ENCODE data around the gene ATXN7. TPM values are rescaled to one million over a fixed set of nuclear protein-coding genes. Genes with fewer than 3 reads are reported as not detected.
A peak's percentile ranks its signal among the peaks of the same experiment; 100 is the strongest.

ATXN7 gene
- total RNA-seq, 1 donor from 2014 or later, result 13.2 TPM

DNA sequence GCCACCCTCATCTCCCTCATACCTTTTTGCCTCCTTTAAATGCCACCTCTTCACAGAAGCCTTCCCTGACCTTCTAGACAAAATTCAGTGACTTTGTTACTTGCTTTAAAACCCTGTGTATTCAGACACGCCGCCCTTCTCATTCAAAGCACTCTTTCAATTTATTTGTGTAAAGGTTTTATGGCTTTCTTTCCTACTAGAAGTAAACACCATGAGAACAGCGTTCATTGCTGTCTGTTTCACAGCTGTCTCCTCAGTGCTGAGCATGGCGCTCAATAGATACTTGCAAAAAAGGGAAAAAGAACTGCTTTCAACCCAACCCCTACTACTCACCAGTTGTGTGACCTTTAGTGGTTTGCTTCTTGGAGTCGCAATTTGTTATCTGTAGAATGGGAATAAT lies 17.0 kb downstream of the ATXN7 start:
- Histone ChIP-seq H3K27ac (no peak overlapping the region), H3K27me3 (no peaks in the 10 kb centered on the region), H3K4me3 (no peak overlapping the region), H3K9me3 (no peaks in the 10 kb centered on the region), H3K36me3 (no peaks in the 10 kb centered on the region), H3K4me1 (peaks cover 0 to 9% of the 10 kb centered on the region in 2 donors)
- intact Hi-C loops (cut with DNase I), result no loop called here
- no peak for DNase-seq (ENCODE audit: low spot score in 2 of 2)
- TF ChIP-seq, protein P1, sequence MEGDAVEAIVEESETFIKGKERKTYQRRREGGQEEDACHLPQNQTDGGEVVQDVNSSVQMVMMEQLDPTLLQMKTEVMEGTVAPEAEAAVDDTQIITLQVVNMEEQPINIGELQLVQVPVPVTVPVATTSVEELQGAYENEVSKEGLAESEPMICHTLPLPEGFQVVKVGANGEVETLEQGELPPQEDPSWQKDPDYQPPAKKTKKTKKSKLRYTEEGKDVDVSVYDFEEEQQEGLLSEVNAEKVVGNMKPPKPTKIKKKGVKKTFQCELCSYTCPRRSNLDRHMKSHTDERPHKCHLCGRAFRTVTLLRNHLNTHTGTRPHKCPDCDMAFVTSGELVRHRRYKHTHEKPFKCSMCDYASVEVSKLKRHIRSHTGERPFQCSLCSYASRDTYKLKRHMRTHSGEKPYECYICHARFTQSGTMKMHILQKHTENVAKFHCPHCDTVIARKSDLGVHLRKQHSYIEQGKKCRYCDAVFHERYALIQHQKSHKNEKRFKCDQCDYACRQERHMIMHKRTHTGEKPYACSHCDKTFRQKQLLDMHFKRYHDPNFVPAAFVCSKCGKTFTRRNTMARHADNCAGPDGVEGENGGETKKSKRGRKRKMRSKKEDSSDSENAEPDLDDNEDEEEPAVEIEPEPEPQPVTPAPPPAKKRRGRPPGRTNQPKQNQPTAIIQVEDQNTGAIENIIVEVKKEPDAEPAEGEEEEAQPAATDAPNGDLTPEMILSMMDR (IDR thresholded peaks at IDR 0.05), result no peak

DNA sequence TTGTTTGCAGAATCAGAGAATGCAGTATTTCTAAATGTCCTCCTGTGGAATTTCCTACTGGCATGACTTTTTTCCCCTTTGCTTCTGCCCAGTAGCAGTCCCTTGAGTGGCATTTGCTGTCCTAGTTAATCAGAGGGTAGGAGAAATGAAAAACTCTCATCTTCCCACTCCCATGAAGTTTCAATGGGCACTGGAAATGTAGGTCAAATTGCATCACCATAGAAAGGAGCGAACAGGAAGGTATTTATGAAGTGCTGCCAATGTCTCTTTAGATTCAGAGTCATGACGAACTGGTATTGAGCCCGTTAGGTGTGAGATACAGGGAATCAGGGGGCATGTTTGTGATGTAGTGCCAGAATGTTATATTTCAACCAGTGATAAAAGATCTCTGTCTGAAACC lies 23.2 kb downstream of the ATXN7 start:
- no peak overlapping the region for H3K4me3 ChIP-seq
- no peak for DNase-seq (ENCODE audit: low spot score in 2 of 2)
- H3K27ac ChIP-seq, result no peak overlapping the region
- no peaks in the 10 kb centered on the region for H3K27me3 ChIP-seq
- TF ChIP-seq, protein P1 (IDR thresholded peaks at IDR 0.05), result no peak
- no peaks in the 10 kb centered on the region for H3K9me3 ChIP-seq
- peaks cover 2 to 3% of the 10 kb centered on the region in 2 donors for H3K4me1 ChIP-seq
- peaks cover 0 to 4% of the 10 kb centered on the region in 2 donors for H3K36me3 ChIP-seq
- intact Hi-C loops (cut with DNase I), result no loop called here

DNA sequence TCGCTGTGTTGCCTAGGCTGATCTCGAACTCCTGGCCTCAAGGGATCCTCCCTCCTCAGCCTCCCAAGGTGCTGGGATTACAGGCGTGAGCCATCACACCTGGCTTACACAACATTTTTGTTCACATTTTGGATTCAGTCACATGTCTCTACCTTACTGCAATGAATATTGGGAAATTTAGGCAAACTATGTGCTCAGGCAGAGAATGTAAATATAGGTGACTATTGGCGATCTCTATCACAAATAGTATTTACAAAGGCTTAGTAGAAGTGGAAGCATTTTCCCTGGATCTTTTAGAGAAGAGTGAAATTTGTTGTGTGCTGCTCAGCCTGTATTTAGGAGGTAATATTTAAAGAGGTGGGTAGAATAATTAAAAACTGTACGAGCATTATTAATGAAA lies 27.9 kb downstream of the ATXN7 start:
- Histone ChIP-seq H3K4me3 (no peak overlapping the region), H3K9me3 (no peaks in the 10 kb centered on the region), H3K4me1 (peaks cover 2 to 6% of the 10 kb centered on the region in 2 donors), H3K36me3 (peaks cover 0 to 4% of the 10 kb centered on the region in 2 donors), H3K27me3 (no peaks in the 10 kb centered on the region), H3K27ac (no peak overlapping the region)
- TF ChIP-seq, protein P1 (IDR thresholded peaks at IDR 0.05), result no peak
- intact Hi-C loops (cut with DNase I), result no loop called here
- DNase-seq (ENCODE audit: low spot score in 2 of 2), result no peak

DNA sequence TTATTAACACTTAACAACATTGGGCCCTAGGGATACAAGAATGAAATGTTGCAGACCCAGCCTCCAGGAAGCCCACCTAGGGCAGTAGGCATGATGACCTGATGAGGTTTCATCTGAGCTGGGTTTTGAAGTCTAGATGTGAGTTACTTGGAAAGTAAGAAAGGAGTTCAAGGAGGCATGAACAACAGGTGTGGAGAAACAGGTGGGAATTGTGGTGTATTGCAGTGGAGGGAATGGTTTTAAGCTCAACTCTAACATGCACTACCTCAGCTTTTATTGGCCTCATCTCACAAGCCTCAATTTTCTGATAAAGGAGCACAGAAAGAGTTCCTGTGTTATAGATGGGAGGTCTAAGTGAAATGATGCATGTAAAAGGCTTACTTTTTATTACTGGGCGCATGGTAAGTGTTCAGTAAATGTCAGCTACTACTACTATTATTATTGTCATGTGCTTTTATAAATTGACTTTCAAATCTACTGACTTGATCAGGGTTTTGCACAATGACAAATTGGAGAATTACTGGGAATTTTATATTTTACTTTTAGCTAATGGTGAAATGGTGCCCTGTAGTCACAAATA lies 29.2 kb downstream of the ATXN7 start:
- TF ChIP-seq, protein P1 (IDR thresholded peaks at IDR 0.05), result no peak
- DNase-seq (ENCODE audit: low spot score in 2 of 2), result no peak
- peaks cover 2 to 4% of the 10 kb centered on the region in 2 donors for H3K4me1 ChIP-seq
- peaks cover 0 to 4% of the 10 kb centered on the region in 2 donors for H3K36me3 ChIP-seq
- intact Hi-C loops (cut with DNase I), result no loop called here
- H3K9me3 ChIP-seq, result no peaks in the 10 kb centered on the region
- H3K27me3 ChIP-seq, result no peaks in the 10 kb centered on the region
- no peak overlapping the region for H3K27ac ChIP-seq
- H3K4me3 ChIP-seq, result no peak overlapping the region

DNA sequence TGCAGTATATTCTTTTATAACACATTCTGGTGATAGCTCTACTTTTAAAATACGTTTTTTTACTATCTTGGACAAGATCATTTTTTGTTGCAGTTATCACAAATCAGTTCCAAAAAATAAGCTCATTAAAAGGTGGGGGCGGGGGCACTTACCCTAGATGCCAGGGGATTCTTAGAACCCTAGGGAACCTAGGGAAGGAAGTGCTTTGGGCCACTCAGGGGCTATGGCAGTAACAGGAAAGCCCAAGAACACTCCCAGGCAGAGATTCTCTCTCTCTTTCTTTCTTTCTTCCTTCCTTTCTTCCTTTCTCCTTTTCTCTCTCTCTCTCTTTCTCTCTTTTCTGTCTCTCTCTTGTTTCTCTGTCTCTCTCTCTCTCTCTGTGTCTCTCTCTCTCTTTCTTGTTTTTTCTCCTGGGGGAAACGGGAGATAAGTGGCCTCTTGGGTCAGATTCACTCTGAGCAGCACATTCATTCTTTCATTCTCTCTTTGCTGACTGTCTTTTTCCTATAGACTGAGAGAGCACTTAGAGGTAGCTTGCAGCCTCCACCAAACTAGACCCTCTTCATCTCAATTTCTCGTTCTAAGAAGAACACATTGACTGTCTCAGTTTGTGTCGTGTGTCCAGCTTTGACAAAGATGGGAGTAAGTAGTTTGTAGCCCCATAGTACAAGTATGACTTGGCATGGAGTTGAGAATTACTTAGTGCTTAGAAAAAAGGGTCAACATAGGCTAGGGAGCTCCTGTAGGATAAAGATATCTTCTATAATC lies 31.9 kb downstream of the ATXN7 start:
- Histone ChIP-seq H3K4me3 (no peak overlapping the region), H3K4me1 (peaks cover 0 to 4% of the 10 kb centered on the region in 2 donors), H3K9me3 (no peaks in the 10 kb centered on the region), H3K36me3 (peaks cover 6 to 22% of the 10 kb centered on the region in 2 donors), H3K27me3 (no peaks in the 10 kb centered on the region), H3K27ac (peak overlapping the region; percentile 9 to 22)
- intact Hi-C loops (cut with DNase I), result no loop called here
- TF ChIP-seq, protein P1 (IDR thresholded peaks at IDR 0.05), result no peak
- DNase-seq (ENCODE audit: low spot score in 2 of 2), result no peak

Measured in ascending aorta (tissue), 2 donors.